ENCODE data around the gene PAX2. TPM values are rescaled to one million over a fixed set of nuclear protein-coding genes. Genes with fewer than 3 reads are reported as not detected.
A peak's percentile ranks its signal among the peaks of the same experiment; 100 is the strongest.

Gene PAX2
- total RNA-seq, 1 donor from 2014 or later, result 0.34 TPM

- Histone ChIP-seq H3K4me1 (peaks cover 27% of the 10 kb centered on the region), H3K36me3 (no peaks in the 10 kb centered on the region), H3F3A (ENCODE audit: low read depth) (peaks cover 12% of the 10 kb centered on the region), H3K4me2 (no peak overlapping the region), H2AFZ (replicated peaks) (no peak overlapping the region), H3K4me3 (no peak overlapping the region), H3K9ac (no peak overlapping the region), H4K20me1 (ENCODE audit: low read depth) (peaks cover 17% of the 10 kb centered on the region), H3K27ac (no peak overlapping the region), H3K79me2 (ENCODE audit: low read depth) (no peaks in the 10 kb centered on the region), H3K27me3 (peaks cover 99% of the 10 kb centered on the region), H3K9me3 (ENCODE audit: low read depth) (no peaks in the 10 kb centered on the region)
- TF ChIP-seq EZH2phosphoT487 (IDR thresholded peaks at IDR 0.05) (no peak), CTCF (IDR thresholded peaks at IDR 0.05) (no peak), EZH2 (IDR thresholded peaks at IDR 0.05) (no peak)
- H3K9me3 Mint-ChIP-seq, result no peaks in the 10 kb centered on the region
- H3K27ac Mint-ChIP-seq, result no peak overlapping the region
- no peak for DNase-seq (ENCODE audit: low spot score)
- H3K4me3 Mint-ChIP-seq, result no peak overlapping the region
- no peaks in the 10 kb centered on the region for H3K36me3 Mint-ChIP-seq
- H3K4me1 Mint-ChIP-seq, result peaks cover 33% of the 10 kb centered on the region
- H3K27me3 Mint-ChIP-seq (ENCODE audit: insufficient read depth, low read depth), result peaks cover 11% of the 10 kb centered on the region
Observed at GRCh38 chr10:100790761-100791208, 45.4 kb downstream of the PAX2 start.

GRCh38 chr10:100791369-100792058, 46.1 kb downstream of the PAX2 start:
- H3K36me3 ChIP-seq, result no peaks in the 10 kb centered on the region
- no peak overlapping the region for H3K27ac Mint-ChIP-seq
- no peak for DNase-seq (ENCODE audit: low spot score)
- H2AFZ ChIP-seq (replicated peaks), result no peak overlapping the region
- H3K27me3 ChIP-seq, result peaks cover 99% of the 10 kb centered on the region
- H3K27ac ChIP-seq, result no peak overlapping the region
- TF ChIP-seq EZH2 (IDR thresholded peaks at IDR 0.05) (no peak), EZH2phosphoT487 (IDR thresholded peaks at IDR 0.05) (no peak), CTCF (IDR thresholded peaks at IDR 0.05) (no peak)
- no peaks in the 10 kb centered on the region for H3K36me3 Mint-ChIP-seq
- H3K4me2 ChIP-seq, result no peak overlapping the region
- H3F3A ChIP-seq (ENCODE audit: low read depth), result peaks cover 12% of the 10 kb centered on the region
- H3K79me2 ChIP-seq (ENCODE audit: low read depth), result no peaks in the 10 kb centered on the region
- H3K27me3 Mint-ChIP-seq (ENCODE audit: insufficient read depth, low read depth), result peaks cover 9% of the 10 kb centered on the region
- no peak overlapping the region for H3K4me3 Mint-ChIP-seq
- no peak overlapping the region for H3K4me3 ChIP-seq
- H4K20me1 ChIP-seq (ENCODE audit: low read depth), result peaks cover 17% of the 10 kb centered on the region
- peaks cover 27% of the 10 kb centered on the region for H3K4me1 ChIP-seq
- no peaks in the 10 kb centered on the region for H3K9me3 ChIP-seq (ENCODE audit: low read depth)
- H3K9me3 Mint-ChIP-seq, result no peaks in the 10 kb centered on the region
- H3K4me1 Mint-ChIP-seq, result peaks cover 33% of the 10 kb centered on the region
- H3K9ac ChIP-seq, result no peak overlapping the region

GRCh38 chr10:100792574-100792973, 47.2 kb downstream of the PAX2 start:
- Histone ChIP-seq H3F3A (ENCODE audit: low read depth) (peaks cover 12% of the 10 kb centered on the region), H3K4me3 (no peak overlapping the region), H2AFZ (replicated peaks) (peak overlapping the region; percentile 39), H3K27ac (no peak overlapping the region), H3K36me3 (no peaks in the 10 kb centered on the region), H3K4me2 (peak overlapping the region; percentile 33), H3K27me3 (peaks cover 99% of the 10 kb centered on the region), H3K9me3 (ENCODE audit: low read depth) (no peaks in the 10 kb centered on the region), H3K79me2 (ENCODE audit: low read depth) (no peaks in the 10 kb centered on the region), H4K20me1 (ENCODE audit: low read depth) (peaks cover 17% of the 10 kb centered on the region), H3K9ac (no peak overlapping the region), H3K4me1 (peaks cover 19% of the 10 kb centered on the region)
- TF ChIP-seq EZH2phosphoT487 (IDR thresholded peaks at IDR 0.05) (no peak), EZH2 (IDR thresholded peaks at IDR 0.05) (no peak), CTCF (IDR thresholded peaks at IDR 0.05) (no peak)
- Mint-ChIP-seq H3K4me3 (no peak overlapping the region), H3K27me3 (ENCODE audit: insufficient read depth, low read depth) (peaks cover 9% of the 10 kb centered on the region), H3K9me3 (no peaks in the 10 kb centered on the region), H3K36me3 (no peaks in the 10 kb centered on the region), H3K27ac (no peak overlapping the region), H3K4me1 (peaks cover 26% of the 10 kb centered on the region)
- peak; percentile 39 for DNase-seq (ENCODE audit: low spot score)
